Activated CD4-positive, alpha-beta T cell treated with anti-CD3 and anti-CD28 coated beads, Interleukin-2, Interleukin-4, amounts not matched to agents 100 ng/mL and 50 ng/mL, durations not matched to agents 16 hours and 8 hours (primary cell): Measurements from ENCODE around the gene CAD.
A peak's percentile ranks its signal among the peaks of the same experiment; 100 is the strongest.
"Not testable (repeated sequence)": the region's sequence is repeated elsewhere in the genome, so short reads cannot be mapped to it uniquely, and the experiment has no call there.

Experiments used
- DNase-seq: peaks from one replicate; pipeline ENCODE4 v3.0.0-alpha.2; 2020; ENCODE audit warnings: low spot score

Gene CAD

GRCh38 chr2:27217173-27218121 lies at the start of gene CAD:
CAD (plus strand) TSS chr2:27217369; CDS start chr2:27217552, 183 bp downstream.
- peak; percentile 91 for DNase-seq

DNA sequence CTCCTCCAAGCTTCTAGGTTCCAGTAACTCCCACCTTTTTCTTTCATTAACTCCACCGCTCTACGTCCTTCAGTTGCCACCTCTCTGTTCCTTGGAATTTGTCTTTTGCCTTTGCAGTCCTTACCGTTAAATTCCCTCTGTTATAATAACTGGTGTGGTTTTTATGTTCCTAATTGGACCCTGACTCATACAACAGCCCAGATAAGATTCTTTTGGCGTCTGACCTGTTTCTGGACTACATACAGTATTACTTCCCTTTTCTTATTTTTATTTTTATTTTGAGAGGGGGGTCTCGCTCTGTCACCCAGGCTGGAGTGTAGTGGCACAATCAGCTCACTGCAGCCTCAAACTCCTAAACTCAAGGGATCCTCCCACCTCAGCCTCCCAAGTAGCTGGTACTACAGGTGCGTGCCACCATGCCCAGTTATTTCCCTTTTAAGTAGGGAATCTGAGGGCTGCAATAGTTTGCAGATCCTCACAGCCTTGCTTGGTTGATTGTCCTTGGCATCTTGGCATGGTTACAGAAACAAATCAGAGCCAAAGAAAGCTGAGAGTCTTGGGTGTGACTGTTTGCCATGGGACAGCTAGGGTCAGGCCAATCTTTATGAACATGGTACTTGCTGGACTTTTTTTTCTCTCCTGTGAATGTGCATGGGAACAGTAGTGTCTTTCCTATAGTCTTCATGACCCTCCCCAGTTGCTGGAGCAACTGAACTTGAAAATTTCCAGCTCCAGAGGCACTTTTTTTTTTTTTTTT lies 46.4 kb upstream of the CAD start:
- no peak for DNase-seq

DNA sequence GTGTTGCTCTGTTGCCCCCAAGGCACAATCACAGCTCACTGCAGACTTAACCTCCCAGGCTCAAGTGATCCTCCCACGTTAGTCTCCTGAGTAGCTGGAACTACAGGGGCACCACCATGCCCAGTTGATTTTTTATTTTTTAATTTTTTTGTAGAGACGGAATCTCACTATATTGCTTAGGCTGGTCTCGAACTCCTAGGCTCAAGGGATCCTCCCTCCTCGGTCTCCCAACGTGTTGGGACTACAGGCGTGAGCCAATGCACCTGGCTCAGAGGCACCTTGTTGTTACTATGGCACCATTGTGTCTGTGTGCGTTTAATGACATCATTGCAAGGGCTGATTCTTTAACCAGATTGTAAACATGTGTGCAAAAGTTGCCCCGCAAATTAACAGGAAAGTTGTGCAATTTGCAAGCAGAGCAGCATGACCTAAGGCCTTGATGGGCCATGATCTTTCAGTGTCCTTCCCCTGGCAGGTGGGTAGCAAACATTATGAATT lies 45.8 kb upstream of the CAD start:
- no peak for DNase-seq

DNA sequence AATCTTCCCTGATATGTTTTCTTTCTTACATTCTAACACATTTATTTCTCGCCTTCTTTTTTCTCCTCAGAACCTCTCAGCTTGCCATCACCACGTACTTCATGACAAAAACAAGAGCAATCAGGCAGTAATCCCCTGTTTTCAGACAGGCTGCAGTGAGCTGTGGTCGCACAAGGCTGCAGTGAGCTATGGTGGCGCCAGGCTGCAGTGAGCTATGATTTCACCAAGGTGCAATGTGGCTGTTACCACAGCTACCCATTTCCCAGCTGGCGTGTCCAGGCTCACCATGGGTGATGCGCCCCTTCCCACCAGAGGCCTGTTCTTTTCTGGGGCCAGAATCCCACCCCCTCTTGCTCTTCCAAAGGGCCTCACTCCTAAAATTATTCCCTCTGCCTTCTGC lies 42.5 kb upstream of the CAD start:
- no peak for DNase-seq

- DNase-seq: no peak
Measured at GRCh38 chr2:27175330-27175729, 41.8 kb upstream of the CAD start.

GRCh38 chr2:27175781-27176180 lies 41.4 kb upstream of the CAD start:
- DNase-seq: not testable (repeated sequence)

- no peak for DNase-seq
Measured at GRCh38 chr2:27177441-27178351, 39.5 kb upstream of the CAD start.

DNA sequence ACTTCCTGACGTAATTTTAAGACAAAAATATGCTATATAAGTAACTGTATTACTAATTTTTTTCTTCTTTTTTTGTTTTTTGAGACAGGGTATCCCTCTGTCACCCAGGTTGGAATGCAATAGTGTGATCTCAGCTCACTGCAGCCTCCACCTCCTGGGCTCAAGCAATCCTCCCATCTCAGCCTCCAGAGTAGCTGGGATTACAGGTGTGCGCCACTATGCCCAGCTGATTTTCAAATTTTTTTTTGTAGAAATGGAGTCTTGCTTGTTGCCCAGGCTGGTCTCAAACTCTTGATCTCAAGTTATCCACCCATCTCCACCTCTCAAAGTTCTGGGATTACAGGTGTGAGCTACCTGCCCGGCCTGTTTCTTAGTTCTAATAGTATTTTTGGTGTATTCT lies 38.7 kb upstream of the CAD start:
- DNase-seq: no peak

GRCh38 chr2:27179344-27180000 lies 37.7 kb upstream of the CAD start:
- no peak for DNase-seq

GRCh38 chr2:27182346-27182745 lies 34.8 kb upstream of the CAD start:
- no peak for DNase-seq

DNA sequence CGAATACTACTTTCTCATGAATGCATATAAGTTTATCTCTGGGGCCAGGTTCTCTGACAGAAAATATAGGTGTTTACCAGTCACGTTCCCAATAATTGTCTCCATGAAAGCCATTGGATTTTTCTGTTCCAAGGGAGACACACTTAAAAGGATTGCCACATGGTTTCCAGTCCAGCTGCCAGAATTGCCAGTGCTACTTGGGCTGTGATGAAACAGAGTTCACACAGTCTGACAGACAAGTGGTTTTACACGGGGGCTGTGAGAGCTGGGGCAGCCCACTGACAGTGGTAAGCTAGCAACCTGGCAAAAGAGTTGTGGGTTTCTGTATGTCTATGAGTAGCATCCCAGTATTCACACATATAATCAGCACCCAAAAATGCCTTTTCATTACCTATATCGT lies 33.1 kb upstream of the CAD start:
- no peak for DNase-seq

- DNase-seq: no peak
Measured at GRCh38 chr2:27185331-27186026, 31.7 kb upstream of the CAD start.

- DNase-seq: no peak
Measured at GRCh38 chr2:27186613-27187345, 30.4 kb upstream of the CAD start.

DNA sequence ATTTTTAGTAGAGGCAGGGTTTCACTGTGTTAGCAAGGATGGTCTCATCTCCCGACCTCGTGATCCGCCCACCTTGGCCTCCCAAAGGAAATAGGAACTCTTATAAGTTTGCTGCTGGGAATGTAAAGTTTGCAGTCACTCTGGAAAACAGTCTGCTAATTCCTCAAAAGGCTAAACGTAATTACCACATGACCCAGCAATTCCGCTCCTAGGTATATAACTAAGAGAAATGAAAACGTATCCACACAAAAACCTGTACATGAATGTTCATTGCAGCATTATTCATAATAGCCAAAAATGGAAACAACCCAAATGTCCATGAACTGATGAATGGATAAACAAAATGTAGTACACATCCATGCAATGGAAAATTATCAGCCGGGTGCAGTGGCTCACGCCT lies 27.2 kb upstream of the CAD start:
- DNase-seq: no peak

- DNase-seq: peak; percentile 48
Measured at GRCh38 chr2:27191070-27191829, 25.9 kb upstream of the CAD start.

DNA sequence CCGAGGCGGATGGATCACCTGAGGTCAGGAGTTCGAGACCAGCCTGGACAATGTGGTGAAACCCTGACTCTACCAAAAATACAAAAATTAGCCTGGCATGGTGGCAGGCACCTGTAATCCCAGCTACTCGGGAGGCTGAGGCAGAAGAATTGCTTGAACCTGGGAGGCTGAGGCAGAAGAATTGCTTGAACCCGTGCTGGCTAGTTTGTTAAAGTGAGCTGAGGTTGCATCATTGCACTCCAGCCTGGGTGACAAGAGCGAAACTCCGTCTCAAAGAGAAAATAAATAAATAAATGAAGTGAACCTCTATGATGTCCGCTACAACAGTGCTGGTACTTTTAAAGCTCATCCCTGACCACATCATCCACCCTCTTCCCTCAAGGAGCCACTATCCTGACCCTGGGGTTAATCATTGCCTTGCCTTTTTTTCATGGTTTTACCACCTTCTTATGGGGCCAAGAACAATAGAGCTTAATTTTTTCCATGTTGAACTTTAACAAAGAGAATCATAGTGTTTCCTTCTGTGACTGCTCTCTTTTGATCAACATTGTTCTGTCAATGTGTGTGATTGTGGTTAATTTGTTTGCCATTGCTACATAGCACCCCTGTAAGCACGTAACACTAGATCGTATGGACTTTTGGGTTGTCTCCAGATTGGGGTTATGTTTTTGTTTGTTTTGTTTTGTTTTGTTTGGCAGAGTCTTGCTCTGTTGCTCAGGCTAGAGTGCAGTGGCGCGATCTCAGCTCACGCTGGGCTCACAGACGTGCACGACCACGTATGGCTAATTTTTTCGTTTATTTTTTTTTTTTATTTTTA lies 22.4 kb upstream of the CAD start:
- DNase-seq: no peak

DNA sequence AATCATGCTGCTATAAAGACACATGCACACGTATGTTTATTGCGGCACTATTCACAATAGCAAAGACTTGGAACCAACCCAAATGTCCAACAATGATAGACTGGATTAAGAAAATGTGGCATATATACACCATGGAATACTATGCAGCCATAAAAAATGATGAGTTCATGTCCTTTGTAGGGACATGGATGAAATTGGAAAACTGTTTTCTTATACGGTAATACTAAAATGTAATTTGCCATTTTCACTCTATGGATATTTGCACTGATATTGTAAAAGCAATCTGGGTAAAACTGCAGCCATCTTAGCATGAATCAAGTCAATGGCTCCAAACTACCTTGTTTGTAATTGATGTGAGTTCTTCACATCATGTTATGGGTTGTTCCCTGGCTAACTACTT lies 21.4 kb upstream of the CAD start:
- DNase-seq: not testable (repeated sequence)

DNA sequence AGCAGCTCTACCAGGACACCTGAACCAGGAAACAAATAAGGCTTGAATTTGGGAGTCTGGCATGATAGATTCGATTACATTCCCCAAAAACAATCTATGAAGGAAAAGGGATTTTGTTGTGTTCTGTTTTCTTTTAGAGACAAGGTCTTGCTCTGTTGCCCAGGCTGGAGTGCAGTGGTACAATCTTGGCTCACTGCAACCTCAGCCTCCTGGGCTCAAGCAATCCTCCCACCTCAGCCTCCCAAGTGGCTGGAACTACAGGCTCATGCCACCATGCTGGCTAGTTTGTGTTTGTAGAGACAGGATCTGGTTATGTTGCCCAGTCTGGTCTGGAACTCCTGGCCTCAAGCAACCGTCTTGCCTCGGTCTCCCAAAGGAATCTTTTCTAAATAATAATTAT lies 19.1 kb upstream of the CAD start:
- not testable (repeated sequence) for DNase-seq
